GM18867 (cell line): ENCODE measurements around the gene HSFY2.
"Not testable (repeated sequence)": the region's sequence is repeated elsewhere in the genome, so short reads cannot be mapped to it uniquely, and the experiment has no call there.

Experiments
- ATAC-seq: cut with Tn5 transposase; IDR thresholded peaks from one replicate; pipeline ENCODE4 v1.9.1; 2021; ENCODE audit warnings: mild to moderate bottlenecking, moderate library complexity; ENCODE audit not compliant: unreplicated experiment

The HSFY2 gene

GRCh38 chrY:18773635-18774034, at the start of gene HSFY2:
Gene HSFY2, minus strand, starts transcription at chrY:18773735. Its CDS starts 117 bp downstream, at chrY:18773618.
- not testable (repeated sequence) for ATAC-seq

- not testable (repeated sequence) for ATAC-seq
Observed at GRCh38 chrY:18815751-18816150, 42.2 kb upstream of the HSFY2 start.

GRCh38 chrY:18788757-18789406, 15.3 kb upstream of the HSFY2 start:
- ATAC-seq: not testable (repeated sequence)

GRCh38 chrY:18754077-18754476, 19.5 kb downstream of the HSFY2 start:
- ATAC-seq: not testable (repeated sequence)

- not testable (repeated sequence) for ATAC-seq
Observed at GRCh38 chrY:18753133-18753815, 20.3 kb downstream of the HSFY2 start.

GRCh38 chrY:18723714-18724113, 49.8 kb downstream of the HSFY2 start:
- ATAC-seq: not testable (repeated sequence)
